Tibial nerve (tissue), 3 donors: ENCODE results near the gene IFT172.

Experiments
- CTCF ChIP-seq, 5 experiments: fragments of 200-600 bp in 3 of 5; fragments of 450-650 bp in 2 of 5; sonication (generic) in 3 of 5; IDR thresholded peaks; one replicate each; pipeline ENCODE4 v1.5.1; 2016 to 2019; ENCODE audit warnings: antibody characterized with exemption in 5 of 5, mild to moderate bottlenecking in 3 of 5, moderate library complexity in 2 of 5
- POLR2A ChIP-seq, 2 donors: fragments of 450-650 bp; IDR thresholded peaks; one replicate each; pipeline ENCODE4 v1.6.1; 2017; ENCODE audit warnings: antibody characterized with exemption in 2 of 2, mild to moderate bottlenecking in 2 of 2, moderate library complexity in 2 of 2

DNA sequence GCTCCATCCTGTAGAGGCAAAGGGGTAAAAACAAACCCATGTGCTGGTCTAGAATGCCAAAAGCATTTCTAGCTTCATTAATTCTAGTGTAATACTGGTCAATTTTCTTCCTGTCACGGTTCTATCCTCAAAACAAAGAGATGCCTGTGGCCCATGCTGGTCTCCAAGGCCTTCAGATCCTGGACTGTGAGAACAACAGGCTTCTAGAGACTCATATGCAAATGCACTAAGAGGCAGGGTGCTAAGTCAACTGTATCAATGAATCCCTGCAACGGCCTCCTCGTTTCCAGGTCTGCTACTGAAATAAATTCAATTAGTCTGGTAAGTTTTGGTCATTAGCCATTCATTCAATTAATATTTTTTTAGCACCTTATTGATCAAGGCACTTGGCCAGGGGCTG, 4.0 kb downstream of the IFT172 start:
- TF ChIP-seq CTCF (IDR thresholded peaks at IDR 0.05): no peak
- no peak for TF ChIP-seq POLR2A (IDR thresholded peaks at IDR 0.05)
